GM19351 (cell line): Measurements from ENCODE around the gene CROCC2.

Experiments
- ATAC-seq: cut with Tn5 transposase; IDR thresholded peaks from one replicate; pipeline ENCODE4 v1.9.1; 2021; ENCODE audit warnings: mild to moderate bottlenecking, moderate library complexity; ENCODE audit not compliant: unreplicated experiment

CROCC2 gene

GRCh38 chr2:240919786-240920782, 13.9 kb downstream of the CROCC2 start:
- ATAC-seq = no peak

- no peak for ATAC-seq
Observed at GRCh38 chr2:240920783-240921231, 14.7 kb downstream of the CROCC2 start.

GRCh38 chr2:240921311-240921994, 15.3 kb downstream of the CROCC2 start:
- no peak for ATAC-seq

- no peak for ATAC-seq
Observed at GRCh38 chr2:240921995-240922244, 15.8 kb downstream of the CROCC2 start.

GRCh38 chr2:240922245-240922981, 16.3 kb downstream of the CROCC2 start:
- no peak for ATAC-seq

- ATAC-seq = no peak
Observed at GRCh38 chr2:240922982-240923537, 16.9 kb downstream of the CROCC2 start.

- no peak for ATAC-seq
Observed at GRCh38 chr2:240925191-240925567, 19.0 kb downstream of the CROCC2 start.

- ATAC-seq = no peak
Observed at GRCh38 chr2:240925568-240926515, 19.7 kb downstream of the CROCC2 start.

- ATAC-seq = no peak
Observed at GRCh38 chr2:240926516-240927389, 20.6 kb downstream of the CROCC2 start.

GRCh38 chr2:240927390-240927781, 21.2 kb downstream of the CROCC2 start:
- no peak for ATAC-seq

- no peak for ATAC-seq
Observed at GRCh38 chr2:240928476-240929363, 22.6 kb downstream of the CROCC2 start.

- ATAC-seq = no peak
Observed at GRCh38 chr2:240929364-240930095, 23.4 kb downstream of the CROCC2 start.

GRCh38 chr2:240930096-240930630, 24.0 kb downstream of the CROCC2 start:
- ATAC-seq = no peak

GRCh38 chr2:240930631-240931318, 24.6 kb downstream of the CROCC2 start:
- ATAC-seq = no peak

GRCh38 chr2:240931319-240931949, 25.3 kb downstream of the CROCC2 start:
- ATAC-seq = no peak
